SU-DHL-6 (cell line): Measurements from ENCODE around the gene ZDHHC18.
"Not testable (repeated sequence)": the region's sequence is repeated elsewhere in the genome, so short reads cannot be mapped to it uniquely, and the experiment has no call there.

Experiments used
- EZH2phosphoT487 ChIP-seq: fragments of 200-600 bp; sonication (generic), shearing (Covaris generic); conservative IDR thresholded peaks from 2 replicates; pipeline ENCODE4 v1.6.1; 2018; ENCODE audit warnings: mild to moderate bottlenecking, antibody characterized with exemption, low read length, moderate library complexity, mixed read lengths
- TF ChIP-seq, protein P1 (sequence below): fragments of 200-600 bp; sonication (generic); IDR thresholded peaks from one replicate; pipeline ENCODE4 v1.5.1; 2017; ENCODE audit warnings: antibody characterized with exemption, mild to moderate bottlenecking, low read length, moderate library complexity; ENCODE audit not compliant: insufficient read depth, poor library complexity, severe bottlenecking

DNA sequence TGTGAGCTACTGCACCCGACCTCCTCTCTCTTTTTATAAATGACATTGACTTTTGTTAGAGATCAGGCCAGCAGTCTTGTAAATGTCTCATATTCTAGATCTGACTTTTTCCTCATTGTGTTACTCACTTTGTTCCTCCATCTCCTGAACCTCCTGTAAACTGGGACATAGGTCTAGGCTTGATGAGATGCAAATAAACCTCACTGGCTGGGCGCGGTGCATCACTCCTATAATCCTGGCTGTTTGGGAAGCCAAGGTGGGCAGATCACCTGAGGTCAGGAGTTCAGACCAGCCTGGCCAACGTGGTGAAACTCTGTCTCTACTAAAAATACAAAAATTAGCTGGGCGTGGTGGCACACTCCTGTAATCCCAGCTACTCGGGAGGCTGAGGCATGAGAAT is 21.3 kb downstream of the ZDHHC18 start:
- TF ChIP-seq, protein P1, sequence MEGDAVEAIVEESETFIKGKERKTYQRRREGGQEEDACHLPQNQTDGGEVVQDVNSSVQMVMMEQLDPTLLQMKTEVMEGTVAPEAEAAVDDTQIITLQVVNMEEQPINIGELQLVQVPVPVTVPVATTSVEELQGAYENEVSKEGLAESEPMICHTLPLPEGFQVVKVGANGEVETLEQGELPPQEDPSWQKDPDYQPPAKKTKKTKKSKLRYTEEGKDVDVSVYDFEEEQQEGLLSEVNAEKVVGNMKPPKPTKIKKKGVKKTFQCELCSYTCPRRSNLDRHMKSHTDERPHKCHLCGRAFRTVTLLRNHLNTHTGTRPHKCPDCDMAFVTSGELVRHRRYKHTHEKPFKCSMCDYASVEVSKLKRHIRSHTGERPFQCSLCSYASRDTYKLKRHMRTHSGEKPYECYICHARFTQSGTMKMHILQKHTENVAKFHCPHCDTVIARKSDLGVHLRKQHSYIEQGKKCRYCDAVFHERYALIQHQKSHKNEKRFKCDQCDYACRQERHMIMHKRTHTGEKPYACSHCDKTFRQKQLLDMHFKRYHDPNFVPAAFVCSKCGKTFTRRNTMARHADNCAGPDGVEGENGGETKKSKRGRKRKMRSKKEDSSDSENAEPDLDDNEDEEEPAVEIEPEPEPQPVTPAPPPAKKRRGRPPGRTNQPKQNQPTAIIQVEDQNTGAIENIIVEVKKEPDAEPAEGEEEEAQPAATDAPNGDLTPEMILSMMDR: not testable (repeated sequence)
- TF ChIP-seq EZH2phosphoT487: not testable (repeated sequence)
